ENCODE results near the gene VPS52.
"Not testable (repeated sequence)": the region's sequence is repeated elsewhere in the genome, so short reads cannot be mapped to it uniquely, and the experiment has no call there.

Gene VPS52

DNA sequence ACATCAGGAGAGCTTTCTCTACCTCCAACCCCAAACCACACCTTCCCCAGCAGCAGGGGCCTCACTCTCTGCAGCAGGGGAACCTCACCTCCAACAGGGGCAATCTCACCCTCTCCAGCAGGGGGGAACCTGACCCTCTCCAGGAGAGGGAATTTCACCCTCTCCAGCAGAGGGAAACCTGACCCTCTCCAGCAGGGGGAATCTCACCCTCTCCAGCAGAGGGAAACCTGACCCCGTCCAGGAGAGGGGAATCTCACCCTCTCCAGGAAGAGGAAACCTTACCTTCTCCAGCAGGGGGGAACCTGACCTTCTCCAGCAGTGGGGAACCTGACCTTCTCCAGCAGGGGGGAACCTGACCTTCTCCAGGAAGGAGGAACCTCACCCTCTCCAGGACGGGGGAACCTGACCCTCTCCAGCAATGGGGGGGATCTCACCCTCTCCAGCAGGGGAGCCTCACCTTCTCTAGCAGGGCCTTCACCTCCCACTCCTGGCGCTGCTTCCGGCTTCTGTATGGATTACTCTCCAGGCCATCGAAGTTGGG is 8.4 kb upstream of the VPS52 start:
- no peak for DNase-seq

DNA sequence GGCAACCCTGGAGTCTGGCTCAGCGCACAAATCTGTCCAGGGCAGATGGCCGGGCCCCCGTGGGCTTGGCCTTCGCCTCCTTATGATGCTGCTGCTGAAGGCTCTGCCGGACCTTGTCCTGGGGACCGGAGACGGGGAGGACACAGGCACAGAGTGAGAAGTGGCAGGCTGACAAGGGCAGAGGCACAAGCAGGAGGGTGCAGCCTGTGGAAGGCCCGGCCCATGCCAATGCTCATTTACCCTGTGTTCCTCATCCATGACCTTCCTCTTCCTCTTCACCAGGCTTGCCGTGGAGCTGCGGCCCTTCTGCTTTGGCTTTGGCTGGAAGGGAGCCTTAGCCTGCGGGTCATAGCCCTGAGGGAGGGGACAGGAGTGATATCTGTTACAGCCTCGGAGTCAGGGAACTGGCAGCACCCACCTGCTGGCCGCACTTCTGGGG is 7.6 kb upstream of the VPS52 start:
- no peak for DNase-seq

DNA sequence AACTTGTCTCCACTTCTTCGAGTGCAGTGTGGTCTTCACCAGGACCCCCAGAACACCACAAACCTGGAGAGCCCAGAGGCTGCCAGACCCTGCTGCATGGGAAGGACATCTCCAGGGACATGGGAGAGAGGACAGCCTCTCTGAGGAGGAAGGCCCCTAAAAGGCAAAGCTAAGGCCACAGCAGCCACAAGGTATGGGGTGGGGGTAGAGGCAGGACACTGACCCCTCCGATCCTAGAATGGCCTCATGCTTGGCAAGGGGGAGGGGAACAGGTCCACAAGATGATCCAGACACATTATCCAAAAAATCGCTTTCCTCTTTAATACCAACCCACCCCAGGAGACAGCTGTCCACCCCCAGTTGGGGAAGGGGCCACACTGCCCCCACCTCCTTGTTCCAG is 7.1 kb upstream of the VPS52 start:
- DNase-seq = no peak

DNA sequence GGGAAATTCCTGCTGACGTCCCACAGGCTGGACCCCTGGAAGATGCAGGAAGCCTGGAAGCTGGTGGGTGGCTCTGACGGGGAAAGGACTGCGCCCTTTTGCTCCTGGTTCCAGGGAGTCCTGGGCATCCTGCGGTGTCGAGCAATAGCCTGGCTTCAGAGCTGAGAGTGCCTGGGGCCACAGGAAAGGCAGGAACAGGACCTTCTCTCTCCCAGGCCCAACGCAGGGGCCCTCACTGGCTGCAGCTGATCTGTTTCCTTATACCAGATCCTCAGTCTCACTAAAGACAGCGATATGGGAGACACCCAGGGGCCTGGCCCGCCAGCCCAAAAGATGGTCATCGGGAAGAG is 6.7 kb upstream of the VPS52 start:
- no peak for DNase-seq

DNA sequence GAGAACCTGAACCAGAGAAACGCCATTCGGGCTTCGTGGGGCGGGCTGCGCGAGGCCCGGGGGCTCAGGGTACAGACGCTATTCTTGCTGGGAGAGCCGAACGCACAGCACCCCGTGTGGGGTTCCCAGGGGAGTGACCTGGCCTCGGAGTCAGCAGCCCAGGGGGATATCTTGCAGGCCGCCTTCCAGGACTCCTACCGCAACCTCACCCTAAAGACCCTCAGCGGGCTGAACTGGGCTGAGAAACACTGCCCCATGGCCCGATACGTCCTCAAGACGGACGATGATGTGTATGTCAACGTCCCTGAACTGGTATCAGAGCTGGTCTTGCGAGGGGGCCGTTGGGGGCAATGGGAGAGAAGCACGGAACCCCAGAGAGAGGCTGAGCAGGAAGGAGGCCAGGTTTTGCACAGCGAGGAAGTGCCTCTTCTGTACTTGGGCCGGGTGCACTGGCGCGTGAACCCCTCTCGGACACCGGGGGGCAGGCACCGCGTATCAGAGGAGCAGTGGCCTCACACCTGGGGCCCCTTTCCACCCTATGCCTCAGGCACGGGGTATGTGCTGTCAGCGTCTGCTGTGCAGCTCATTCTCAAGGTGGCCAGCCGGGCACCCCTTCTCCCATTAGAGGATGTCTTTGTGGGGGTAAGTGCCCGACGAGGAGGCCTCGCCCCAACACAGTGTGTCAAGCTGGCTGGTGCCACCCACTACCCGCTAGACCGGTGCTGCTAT is 6.2 kb upstream of the VPS52 start:
- DNase-seq = peak; percentile 58

DNA sequence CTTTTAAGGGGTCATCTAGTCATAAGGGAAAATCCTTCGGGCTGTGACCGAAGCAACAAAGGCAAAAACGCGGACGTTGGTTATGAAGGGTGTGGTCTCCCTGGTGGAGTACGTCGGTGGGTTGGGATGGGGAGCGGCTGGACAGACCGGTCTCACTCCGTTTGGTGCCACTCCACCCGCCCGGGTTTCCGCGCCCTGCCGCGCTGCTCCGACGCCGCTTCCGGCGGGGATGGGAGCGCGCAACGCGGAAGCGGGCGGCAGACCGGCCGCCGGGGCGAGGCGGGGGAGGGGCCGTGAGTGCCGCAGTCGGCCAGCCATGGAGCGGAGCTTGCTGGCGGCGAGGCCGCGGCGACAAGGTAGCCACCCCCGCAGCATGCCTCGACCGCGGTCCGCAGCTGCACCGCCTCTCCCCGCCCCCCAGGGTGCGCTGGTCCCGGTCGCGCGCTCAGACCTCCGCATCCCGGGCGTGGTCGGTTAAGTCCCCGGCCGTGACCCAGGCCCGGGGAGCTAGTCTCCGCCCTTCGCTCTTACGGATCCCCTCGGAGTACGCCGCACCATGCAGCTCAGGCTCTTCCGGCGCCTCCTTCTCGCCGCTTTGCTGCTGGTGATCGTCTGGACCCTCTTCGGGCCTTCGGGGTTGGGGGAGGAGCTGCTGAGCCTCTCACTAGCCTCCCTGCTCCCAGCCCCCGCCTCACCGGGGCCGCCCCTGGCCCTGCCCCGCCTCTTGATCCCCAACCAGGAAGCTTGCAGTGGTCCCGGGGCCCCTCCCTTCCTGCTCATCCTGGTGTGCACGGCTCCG is 5.4 kb upstream of the VPS52 start, which contains the start of gene B3GALT4:
B3GALT4 (plus strand) TSS at position 260 of the 799 bp plus-strand sequence; CDS start at position 557, 297 bp downstream.
- DNase-seq = peak; percentile 90

DNA sequence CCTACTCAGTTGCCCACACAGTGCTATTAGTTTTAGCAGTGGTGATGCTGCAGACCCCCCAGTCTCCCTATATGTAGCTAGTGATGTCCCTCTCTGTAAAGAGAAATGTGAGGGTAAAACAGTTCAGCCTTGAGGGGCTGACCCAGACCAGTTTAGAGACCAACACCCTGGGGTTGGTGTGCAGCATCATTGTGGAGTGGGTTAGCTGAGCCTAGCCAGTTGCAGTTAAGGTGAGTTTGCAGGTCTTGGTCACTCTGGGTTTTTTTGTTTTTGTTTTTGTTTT is 4.8 kb upstream of the VPS52 start:
- DNase-seq = no peak

DNA sequence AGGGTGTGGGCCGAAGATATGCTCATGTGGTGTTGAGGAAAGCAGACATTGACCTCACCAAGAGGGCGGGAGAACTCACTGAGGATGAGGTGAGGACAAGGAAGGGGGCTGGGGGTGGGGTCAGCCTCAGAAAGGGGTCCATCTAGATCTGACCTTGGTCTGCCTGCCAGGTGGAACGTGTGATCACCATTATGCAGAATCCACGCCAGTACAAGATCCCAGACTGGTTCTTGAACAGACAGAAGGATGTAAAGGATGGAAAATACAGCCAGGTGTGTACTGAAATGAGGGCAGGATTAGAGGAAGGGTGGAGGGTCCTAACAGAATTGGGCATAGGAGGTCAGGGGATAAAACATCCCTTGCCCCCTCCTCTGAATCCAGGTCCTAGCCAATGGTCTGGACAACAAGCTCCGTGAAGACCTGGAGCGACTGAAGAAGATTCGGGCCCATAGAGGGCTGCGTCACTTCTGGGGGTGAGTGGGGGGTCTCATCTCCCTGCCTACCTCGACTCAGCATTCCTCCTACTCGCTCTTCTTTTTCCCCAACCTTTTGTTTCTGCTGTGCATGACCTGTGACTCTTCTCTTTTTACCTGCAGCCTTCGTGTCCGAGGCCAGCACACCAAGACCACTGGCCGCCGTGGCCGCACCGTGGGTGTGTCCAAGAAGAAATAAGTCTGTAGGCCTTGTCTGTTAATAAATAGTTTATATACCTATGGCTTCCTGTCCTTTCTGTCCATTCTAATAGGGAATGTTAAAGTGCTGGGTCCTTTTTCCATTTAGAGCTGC is 4.3 kb upstream of the VPS52 start:
- peak; percentile 41 for DNase-seq

DNA sequence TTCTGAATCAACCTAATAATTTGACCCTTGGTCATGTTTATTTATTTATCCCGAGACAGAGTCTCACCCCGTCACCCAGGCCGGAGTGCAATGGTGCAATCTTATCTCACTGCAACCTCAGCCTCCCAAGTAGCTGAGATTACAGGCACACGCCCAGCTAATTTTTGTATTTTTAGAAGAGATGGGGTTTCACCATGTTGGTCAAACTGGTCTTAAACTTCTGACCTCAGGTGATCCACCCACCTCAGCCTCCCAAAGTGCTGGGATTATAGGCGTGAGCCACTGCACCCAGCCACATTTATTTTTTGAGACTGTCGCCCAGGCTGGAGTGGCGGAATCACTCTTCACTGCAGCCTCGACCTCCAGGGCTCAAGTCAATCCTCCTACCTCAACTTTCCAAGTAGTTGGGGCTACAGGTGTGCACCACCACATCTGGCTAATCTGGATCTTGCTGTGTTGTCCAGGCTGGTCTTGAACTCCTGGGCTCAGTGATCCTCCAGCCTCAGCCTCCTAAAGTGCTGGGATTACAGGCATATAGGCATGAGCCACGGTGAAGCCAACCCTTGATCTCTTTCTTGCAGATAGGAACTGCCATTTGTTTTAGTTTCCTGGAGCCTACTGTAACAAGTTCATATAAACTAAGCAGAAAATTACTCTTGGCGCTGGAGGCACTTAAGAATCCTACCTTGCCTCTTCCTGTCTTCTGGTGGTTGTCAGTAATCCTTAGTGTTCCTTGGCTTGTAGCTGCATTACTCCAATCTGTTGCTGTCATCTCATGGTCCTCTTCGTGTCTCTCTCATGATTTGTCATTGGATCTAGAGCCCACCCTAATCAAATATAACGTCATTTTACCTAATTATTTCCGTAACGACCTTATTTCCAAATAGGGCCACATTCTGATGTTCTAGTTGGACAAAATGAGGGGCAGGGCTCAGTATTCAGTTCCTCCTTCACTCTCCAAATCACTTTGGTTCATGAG is 2.5 kb upstream of the VPS52 start:
- no peak for DNase-seq

DNA sequence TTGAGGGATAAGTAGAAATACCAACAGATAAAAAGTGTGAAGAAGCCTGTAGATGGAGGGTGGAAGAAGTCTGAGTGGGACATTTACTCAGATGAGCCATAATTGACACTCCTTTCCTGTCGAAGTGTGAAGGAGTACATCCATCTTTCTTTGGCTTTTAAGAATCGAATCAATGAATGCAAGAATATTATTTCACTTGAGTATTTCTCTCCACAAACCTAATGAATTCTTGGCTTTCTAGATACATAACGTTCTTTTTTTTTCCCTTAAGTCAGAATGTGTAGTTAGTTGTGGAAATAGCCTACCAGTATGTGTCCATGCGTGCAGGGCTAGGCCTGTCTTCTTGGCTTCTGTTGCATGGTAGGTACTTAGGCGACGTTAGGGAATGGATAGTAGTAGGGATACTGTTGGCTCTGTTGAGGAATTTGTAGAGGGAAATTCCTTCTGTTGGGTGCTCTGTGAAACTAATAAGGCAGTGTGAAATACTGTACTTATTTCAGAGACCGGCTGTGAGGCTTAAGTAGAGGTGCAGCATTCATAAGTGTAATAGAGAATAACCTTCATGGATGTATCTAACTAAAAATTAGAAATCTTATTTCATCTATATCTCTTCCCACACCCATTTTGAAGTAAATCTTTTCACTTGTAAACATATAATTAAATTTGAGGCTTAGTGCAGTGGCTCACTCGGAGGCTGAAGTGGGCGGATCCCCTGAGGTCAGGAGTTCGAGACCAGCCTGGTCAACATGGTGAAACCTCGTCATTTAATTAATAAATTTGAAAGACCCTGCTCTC is 1.6 kb upstream of the VPS52 start:
- no peak for DNase-seq

DNA sequence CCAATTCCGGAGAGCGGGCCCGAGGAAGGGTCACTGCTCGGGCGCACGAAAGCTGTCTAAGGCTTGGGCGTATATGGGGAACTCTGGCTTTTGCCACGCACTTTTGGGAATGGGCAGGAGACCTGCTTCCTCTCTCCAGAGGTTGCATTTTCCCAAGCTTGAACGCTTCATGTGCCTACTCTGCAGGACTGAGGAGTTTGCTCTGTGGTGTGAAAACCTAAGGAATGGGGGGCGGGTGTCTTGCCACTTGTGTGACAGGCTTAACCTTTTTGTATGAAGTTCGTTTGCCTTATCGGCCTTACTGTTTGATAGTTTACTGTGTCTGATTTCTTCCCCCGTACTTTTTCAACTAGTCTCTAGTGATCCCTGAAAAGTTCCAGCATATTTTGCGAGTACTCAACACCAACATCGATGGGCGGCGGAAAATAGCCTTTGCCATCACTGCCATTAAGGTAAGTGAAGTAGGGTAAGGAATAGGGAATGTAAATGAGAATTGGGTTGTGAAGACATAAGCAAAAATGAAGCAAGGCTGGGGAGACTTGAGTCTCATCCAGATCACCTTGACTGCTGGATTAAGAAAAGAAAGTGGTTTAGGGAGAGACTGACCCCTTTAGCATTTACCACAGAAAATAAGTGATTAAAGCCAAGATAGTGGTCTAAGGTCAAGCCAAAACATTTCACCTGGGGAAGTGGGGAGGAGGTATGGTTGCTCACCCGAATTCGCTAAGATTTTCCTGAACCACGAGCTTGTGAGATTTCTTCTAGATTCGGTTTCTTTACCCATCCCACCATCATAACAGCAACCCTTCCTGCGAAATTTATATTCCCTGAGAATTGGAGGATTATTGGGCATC is 826 bp upstream of the VPS52 start:
- DNase-seq = no peak

DNA sequence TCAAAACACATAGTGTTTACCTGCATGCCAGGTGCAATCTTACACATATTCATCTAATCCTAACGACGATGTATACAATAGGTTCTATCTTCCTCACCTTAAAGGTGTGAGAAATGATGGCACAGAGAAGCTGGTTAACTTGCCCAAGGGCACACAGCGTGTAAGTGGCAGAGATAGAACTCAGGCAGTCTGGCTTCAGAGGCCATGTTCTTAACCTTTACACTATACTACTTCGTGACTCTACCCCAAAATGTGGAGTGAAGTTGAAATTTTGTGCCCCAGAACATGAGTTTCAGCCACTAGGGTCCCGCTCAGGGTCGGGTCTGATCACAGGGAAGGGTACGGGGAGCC is 584 bp downstream of the VPS52 start:
- no peak for DNase-seq

DNA sequence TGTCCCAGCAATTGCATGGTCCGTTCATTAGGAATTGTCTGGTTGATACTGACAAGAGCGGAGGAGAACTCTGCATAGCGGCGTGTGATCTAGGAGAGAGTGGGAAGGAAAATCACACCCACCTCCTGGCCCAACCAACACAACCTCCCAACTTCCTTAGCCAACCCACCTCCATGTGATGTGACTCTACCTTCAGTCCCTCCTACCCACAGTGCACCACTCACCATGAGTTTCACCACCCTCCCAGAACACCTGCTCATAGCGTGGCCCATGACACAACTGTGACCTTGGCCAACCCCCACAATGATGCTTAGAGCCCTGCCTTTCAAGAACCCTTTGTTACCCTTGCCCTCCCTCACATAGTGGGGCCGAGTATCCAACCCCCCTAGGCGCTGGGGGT is 7.7 kb downstream of the VPS52 start:
- DNase-seq = no peak

DNA sequence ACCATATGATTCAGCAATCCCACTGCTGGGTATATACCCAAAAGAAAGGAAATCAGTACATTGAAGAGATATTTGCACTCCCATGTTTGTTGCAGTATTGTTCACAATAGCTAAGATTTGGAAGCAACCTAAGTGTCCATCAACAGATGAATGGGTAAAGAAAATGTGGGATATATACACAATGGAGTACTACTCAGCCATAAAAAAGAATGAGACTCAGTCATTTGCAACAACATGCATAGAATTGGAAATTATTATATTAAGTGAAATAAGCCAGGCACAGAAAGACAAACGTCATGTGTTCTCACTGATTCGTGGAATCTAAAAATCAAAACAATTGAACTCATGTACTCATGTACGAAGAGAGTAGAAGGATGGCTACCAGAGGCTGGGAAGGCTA is 9.2 kb downstream of the VPS52 start:
- DNase-seq = not testable (repeated sequence)

DNA sequence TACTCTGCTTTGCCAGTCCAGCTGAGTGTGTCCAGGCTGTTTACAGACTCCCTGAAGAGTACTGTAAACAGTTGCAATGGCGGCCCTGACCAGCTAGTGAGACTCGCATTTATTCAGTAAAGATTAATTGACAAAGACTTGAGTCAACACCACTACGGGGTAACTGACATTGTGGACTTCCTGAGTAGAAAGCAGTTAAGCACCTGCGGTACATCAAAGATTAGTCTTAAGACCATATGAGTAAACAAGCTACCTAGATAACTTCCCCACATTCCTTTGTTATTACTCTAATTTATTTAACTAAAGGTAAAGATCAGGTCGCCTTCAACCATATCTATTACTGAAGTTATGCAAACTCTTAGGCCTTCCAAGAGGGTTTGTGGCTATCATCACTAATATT is 12.6 kb downstream of the VPS52 start:
- DNase-seq = no peak

DNA sequence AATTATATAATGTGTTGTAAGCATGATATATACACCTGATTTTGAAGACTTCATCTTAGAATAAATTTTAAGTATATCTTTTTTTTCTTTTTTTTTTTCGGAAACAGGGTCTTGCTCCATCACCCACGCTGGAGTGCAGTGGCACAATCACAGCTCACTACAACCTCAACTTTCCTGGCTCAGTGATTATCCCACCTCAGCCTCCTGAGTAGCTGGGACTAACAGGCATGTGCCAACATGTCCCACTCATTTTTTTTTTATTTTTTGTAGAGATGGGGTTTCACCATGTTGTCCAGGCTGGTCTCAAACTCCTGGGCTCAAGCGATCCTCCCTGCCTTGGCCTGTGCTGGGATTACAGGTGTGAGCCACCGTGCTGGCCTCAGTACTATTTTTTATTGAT is 17.1 kb downstream of the VPS52 start:
- no peak for DNase-seq

DNA sequence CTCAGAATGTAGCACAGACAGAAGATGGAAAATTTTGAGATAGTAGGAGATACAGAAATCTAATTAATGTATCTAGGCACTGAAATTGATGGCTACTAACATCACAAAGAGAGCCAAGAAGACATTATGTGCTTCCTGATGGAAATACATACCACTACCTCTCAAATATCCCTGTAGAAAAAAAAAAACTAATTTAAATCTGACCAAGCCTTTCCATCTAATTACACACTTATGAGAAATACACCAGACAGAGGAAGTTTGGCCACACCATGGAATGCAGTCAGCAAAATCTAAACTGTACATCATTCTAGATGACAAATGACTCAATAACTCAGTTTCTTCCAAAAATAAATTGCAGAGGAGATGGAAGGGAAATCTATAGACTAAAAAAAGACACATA is 18.9 kb downstream of the VPS52 start:
- no peak for DNase-seq

DNA sequence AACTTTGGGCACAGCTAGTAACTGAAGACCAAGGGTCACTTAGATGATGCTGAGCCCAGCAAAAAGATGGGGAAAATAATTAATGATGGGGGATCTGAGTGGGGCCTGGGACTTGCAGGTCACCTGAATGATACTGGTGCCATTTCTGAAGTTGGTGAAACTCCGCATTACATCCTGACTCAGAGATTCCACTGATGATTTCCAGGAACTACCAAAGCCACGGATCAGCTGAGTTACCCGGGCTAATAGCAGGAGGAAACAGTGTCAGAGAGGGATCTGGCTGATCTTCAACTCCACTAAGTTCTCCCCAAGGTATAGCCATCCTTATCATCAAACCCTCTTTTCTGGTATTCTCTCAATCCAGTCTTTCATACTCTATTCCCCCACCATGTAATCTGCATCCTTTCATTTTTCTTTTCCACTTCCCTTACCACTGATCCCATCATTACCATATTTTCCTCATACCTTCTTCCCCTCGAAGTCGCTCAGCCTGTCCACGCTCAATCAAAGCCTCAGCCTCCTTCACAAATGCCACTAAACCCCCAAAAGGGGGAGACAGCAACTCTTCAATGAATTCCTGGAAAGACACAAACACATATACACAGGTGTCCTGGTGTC is 20.2 kb downstream of the VPS52 start:
- DNase-seq = peak; percentile 18

DNA sequence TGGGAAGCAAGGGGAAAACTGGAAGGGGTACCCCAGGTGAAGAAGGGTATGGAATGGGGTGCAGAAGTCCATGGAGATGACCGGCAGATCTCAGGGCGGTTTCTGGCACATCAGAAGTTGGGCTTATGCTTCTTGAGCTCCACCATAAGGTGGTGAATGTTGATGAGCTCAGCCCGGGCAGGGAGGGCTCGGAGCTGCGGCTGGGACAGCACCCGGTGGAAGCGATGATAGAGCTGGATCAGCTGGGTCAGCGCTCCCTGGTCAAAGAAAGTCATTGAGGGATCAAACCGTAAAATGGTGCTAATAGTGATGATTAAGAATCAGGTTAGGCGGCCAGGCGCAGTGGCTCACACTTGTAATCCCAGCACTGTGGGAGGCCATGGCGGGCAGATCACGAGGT is 20.9 kb downstream of the VPS52 start:
- no peak for DNase-seq
